HS-27A (cell line): Measurements from ENCODE around the gene ZNF784.
"Not testable (repeated sequence)": the region's sequence is repeated elsewhere in the genome, so short reads cannot be mapped to it uniquely, and the experiment has no call there.

ENCODE experiments used
- DNase-seq: peaks from one replicate; pipeline ENCODE4 v3.0.0-alpha.2; 2012; ENCODE audit warnings: low read depth, missing footprints

Gene ZNF784

GRCh38 chr19:55583897-55584296 is 40.5 kb downstream of the ZNF784 start:
- DNase-seq: not testable (repeated sequence)

- DNase-seq: not testable (repeated sequence)
These were observed 42.1 kb downstream of the ZNF784 start for GRCh38 chr19:55582284-55582683.

GRCh38 chr19:55581823-55582223 is 42.5 kb downstream of the ZNF784 start:
- DNase-seq: no peak

- DNase-seq: no peak
These were observed 43.1 kb downstream of the ZNF784 start for GRCh38 chr19:55581145-55581822.

DNA sequence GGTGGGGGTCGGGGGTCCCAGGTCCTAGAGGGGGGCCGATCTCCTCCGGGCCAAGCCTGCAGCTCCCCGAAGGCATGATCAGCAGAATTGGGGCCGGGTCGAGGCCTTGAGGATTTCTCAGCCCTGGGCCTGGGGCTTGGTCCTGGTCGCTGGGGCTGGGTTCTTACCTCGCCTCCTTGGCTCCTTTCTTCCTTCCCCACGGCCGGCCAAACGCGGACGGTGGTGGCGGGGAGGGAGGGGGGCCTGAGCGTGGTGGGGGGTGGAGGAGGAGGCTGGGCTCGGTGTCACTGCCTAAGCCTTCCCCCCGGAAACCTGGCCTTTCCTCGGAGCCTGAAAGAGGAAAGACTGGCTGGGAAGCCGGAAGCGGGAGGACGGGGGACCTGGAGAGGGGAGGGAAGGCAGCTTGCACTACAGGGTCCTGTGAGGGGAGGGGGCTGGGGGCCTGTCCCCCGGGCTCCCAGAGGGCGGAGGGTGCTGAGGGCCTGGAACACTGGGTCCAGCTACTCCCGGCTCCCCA is 43.7 kb downstream of the ZNF784 start, which contains the start of gene ZNF579:
Gene ZNF579 (minus strand): TSS at position 221 of the 517 bp plus-strand sequence. CDS start 1,209 bp downstream, outside the sequence.
- peak; percentile 85 for DNase-seq

DNA sequence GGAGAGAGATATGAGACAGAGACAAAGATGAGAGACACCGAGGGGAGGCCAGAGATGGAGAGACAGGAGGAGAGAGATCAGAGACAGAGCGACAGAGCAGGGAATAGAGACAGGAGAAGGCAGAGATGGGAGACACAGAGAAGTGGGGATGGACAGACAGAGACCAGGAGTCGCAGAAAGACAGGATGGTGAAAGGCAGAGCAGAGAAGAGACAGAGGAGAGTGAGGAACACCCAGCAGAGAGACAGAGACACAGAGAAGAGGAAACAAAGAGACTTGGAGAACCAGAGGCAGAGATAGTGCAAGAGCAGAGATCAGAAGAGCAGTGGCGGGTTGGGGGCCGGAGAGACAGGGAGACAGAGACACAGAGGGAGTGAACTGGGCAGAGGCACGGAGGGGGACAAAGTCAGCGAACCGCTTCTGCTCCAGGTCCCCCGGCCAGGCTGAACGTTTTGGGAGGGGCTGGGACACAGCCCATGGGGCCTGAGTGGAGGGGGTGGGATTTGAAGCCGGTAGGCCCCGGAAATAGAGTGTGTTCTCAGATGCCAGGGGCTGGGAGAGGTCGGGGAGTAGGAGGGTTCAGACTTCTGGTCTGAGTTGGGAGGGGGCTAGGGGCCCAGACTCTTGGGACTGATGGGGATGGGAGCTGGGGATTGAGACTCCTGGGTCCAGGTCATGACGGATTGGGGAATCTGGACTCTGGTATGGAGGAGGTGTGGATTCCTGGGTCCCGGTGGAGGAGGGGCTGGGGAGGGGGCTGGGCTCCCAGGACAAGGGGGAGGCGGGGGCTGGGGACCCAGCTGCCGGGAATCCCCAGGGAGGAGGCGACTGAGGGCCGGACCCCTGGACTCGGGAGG is 44.4 kb downstream of the ZNF784 start:
- DNase-seq: no peak

GRCh38 chr19:55578761-55579747 is 45.3 kb downstream of the ZNF784 start:
- DNase-seq: no peak

GRCh38 chr19:55578031-55578760 is 46.2 kb downstream of the ZNF784 start:
- no peak for DNase-seq

- no peak for DNase-seq
These were observed 47.6 kb downstream of the ZNF784 start for GRCh38 chr19:55576746-55577145.

GRCh38 chr19:55573929-55574328 is 50.4 kb downstream of the ZNF784 start:
- not testable (repeated sequence) for DNase-seq
